ENCODE data around the gene WFIKKN1.

WFIKKN1 gene

DNA sequence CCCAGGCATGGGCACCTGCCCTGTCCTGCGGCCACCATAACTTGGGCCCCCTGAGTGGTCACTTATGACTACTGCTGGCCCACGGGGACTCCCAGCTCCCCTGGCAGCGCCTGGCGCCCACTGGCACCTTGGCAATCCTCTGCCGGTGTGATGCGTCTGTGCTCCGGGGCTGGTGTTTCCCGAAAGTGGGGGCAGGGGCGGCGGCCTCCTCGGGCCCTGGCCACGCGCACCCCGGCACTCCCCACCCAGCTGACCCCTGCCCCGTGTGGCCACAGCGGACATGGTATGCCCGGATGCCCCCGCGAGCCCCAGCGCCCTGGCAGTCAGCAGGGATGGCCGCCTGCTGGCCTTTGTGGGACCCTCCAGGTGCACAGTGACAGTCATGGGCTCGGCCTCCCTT lies 26.7 kb downstream of the WFIKKN1 start:
- no peak for DNase-seq (ENCODE audit: low read depth, low spot score)

DNA sequence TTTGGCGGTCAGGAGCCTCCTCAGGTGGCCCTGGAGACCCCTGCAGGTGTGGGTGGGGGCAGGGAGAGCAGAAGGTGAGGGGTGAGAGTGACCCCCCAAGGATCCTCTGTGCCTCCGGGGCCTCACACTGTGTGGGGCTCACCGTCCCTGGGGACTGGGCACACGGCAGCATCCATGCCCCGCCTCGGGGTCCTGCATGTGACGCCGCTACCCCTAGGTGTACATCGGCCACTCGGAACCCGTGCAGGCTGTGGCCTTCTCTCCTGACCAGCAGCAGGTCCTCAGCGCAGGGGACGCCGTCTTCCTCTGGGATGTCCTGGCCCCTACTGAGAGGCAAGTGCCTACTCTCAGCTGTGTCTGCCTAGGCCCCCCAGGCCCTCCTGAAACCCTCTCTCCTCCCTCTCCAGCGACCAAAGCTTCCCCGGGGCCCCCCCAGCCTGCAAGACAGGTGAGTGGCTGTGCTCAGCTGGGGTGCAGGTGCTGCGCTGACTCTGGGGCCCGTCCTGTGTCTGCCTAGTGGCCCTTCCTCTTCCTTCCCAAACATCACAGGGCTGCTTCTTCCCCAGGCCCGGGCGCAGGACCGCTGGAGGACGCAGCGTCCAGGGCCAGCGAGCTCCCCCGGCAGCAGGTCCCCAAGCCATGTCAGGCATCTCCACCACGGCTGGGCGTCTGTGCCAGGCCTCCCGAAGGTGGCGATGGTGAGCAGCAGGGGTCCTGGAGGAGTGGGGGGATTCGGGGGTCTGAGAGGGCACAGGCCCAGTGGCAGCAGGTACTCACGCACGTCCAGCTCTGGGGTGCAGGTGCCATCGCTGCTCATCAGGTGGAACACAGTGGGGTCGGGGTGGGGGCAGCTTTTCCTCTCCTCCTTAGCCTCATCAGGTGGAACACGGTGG lies 28.1 kb downstream of the WFIKKN1 start:
- DNase-seq (ENCODE audit: low read depth, low spot score) = no peak

DNA sequence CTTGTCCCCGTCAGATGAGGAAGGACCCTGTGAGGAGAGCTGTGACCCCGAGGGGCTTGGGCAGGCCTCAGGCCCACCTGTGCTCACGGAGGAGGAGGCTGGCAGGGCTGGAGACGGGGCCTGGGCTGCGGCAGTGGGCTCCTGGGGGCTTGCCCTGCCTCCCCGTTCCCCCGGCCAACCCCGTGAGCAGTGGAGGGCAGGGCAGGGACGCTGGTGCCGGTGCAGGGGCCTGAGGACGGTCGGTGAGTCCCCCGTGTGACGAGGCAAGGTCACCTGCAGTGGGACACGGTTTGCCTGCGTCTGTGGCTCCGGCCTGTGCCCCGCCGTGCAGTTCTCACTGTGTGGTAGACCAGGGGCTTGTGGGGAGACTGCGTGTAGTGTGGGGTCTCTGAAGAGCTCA lies 28.8 kb downstream of the WFIKKN1 start:
- no peak for DNase-seq (ENCODE audit: low read depth, low spot score)

DNA sequence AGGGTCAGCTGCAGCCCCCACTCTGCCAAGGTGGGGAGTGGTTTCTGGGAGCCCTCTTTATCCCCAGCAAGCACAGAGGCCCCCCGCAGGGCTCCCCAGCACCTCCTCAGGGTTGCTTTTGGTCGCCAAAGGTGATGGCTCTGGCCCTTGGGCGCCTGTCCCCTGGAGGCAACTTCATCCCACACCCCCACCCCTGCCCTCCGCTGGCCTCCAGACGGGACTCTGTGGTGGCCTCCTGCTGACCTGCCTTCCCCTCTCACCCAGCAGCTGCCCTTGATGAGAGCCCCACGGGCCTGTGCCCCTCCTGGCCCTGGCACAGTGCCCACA lies 29.3 kb downstream of the WFIKKN1 start:
- DNase-seq (ENCODE audit: low read depth, low spot score) = no peak

DNA sequence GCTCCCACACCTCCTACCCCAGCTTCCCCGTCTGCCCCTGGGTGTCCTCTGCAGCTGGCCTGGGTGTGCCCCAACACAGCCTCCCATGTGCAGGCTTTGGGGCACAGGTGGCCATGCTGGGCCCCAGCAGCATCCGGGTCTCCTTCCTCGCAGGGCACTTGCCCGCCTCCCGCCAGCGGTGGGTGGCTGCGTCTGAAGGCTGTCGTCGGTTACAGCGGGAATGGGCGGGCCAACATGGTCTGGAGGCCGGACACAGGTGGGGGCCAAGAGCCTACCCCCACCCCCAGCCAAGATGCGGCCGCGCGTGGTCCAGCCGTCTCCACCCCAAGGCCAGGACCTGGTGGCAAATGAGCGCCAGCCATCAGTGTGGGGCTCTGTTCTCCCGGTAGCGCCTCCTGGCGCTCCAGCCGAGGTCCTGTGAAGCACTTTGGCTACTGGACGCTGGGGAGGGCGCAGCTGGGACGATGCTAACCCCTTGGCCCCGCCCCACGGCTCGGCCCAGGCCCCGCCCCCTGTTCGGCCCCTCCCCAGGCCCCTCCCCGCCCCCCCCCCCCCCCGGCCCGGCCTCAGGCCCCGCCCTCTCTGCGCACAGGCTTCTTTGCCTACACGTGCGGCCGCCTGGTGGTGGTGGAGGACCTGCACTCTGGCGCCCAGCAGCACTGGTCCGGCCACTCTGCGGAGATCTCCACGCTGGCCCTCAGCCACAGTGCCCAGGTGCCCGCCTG lies 29.8 kb downstream of the WFIKKN1 start:
- no peak for DNase-seq (ENCODE audit: low read depth, low spot score)

DNA sequence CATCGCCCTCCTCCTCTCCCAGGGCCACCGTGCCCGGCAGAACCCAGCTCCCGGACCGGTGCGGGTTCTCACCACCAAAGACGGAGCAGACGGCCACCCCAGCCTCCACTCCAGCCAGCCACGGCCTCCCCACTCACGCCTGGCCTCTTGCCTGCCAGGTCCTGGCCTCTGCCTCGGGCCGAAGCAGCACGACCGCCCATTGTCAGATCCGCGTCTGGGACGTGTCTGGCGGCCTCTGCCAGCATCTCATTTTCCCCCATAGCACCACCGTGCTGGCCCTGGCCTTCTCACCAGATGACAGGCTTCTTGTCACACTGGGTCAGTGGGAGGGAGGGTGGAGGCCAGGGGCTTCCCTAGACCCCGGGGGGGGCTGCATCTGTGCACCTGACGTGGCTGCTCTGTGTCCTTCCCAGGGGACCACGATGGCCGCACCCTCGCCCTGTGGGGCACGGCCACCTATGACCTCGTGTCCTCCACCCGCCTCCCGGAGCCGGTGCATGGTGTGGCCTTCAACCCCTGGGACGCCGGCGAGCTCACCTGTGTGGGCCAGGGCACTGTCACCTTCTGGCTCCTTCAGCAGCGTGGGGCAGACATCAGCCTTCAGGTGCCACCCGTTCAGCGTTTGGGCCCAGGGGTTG lies 30.5 kb downstream of the WFIKKN1 start:
- no peak for DNase-seq (ENCODE audit: low read depth, low spot score)

DNA sequence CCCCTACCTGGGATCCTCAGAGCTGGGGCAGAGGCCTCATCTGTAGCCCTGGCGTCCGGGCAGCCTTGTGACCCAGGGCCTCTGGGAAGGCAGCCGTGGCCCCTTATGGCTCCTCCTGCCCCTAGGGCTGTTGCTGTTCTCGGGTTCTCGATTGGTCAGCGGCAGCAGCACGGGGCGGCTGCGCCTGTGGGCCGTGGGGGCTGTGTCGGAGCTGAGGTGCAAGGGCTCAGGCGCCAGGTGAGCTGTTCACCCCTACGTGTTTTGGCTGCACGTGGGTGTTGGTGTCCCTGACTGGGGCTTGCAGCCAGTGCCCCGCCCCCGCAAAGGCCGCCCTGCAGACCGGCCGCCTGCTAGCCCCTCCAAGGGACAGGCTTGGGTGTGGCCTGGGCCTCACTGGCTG lies 31.3 kb downstream of the WFIKKN1 start:
- no peak for DNase-seq (ENCODE audit: low read depth, low spot score)

DNA sequence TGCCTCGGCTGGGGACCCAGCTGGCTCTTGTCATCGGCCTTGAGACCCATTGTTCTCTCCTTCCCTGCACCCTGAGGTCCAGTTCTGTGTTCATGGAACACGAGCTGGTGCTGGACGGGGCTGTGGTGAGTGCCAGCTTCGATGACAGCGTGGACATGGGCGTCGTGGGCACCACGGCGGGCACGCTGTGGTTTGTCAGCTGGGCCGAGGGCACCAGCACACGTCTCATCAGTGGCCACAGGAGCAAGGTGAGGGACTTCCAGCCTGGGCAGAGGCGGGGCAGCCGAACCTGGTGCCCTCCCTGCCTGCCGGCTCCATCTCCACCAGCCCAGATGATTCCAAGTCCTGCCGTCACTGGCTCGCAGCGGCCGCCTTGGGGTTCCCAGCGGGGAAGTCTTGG lies 31.8 kb downstream of the WFIKKN1 start:
- no peak for DNase-seq (ENCODE audit: low read depth, low spot score)

DNA sequence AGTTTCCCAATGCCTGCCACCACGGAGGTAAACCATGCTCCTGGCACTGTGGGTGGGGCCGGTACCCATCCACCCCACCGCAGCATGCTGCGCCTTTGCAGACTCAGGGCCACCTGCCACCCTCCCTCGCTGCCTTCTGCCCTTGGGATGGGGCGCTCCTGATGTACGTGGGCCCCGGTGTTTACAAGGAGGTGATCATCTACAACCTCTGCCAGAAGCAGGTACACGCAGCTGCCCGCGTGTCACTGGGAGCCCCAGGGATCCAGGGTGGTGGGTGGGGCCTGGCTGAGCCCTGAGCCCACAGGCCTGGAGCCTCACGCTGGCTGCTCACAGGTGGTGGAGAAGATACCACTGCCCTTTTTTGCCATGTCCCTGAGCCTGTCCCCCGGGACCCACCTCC lies 35.8 kb downstream of the WFIKKN1 start:
- DNase-seq (ENCODE audit: low read depth, low spot score) = no peak

DNA sequence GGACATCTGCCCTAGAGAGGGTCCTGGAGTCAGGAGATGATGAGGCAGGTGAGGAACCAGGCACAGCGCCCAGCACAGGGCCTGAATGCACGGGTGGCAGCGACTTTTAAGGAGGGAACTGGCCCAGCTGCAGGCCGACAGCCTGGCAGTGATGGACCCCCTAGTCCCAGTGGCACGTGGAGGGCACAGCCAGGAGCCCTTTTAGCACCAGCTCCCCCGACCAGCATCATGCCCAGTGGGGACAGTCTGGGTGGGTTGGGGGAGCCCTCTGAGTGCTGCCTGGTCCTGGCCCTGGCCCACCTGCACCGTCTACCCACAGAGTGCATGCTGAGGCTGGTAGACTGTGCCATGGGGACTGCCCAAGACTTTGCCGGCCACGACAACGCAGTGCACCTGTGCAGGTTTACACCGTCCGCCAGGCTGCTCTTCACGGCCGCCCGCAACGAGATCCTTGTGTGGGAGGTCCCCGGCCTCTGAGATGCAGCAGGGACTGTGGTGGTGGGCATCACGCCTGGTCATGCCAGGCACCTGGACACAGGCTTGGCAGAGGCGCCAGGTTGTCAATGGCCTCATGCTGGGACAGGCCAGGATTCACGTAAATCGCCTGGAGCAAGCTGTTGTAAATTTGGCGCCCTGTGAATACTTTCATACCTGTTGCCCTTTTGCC lies 36.5 kb downstream of the WFIKKN1 start:
- DNase-seq (ENCODE audit: low read depth, low spot score) = no peak

DNA sequence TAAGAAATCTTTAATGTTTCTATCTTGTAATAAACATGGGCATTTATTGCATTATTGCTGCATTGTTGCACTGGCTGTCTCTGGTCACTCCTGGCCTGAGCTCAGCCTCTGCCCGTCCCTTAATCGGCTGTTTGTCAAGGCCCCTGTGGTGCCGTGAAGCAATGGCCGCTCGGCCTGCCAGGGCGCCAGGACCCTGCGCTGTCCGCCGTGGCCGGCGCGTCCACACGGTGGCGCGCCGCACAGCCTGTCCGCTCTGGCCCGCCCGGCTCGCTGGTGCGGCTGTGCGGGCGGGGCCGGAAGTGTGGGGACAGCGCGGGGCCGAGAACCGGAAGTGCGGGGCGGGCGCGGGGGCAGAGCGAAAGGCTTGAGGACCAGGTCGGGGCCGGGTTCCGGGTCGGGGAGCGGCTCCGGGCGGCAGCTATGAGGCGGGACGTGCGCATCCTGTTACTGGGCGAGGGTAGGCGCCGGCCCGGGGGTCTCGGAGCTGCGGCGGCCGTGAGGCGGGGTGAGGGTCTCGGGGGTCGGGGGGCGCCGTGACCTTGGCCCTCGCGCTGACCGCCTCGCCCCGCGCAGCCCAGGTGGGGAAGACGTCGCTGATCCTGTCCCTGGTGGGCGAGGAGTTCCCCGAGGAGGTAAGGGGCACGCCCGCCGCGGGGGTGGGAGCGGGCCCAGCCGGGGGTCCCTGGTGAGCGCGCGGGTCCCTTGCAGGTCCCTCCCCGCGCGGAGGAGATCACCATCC lies 37.2 kb downstream of the WFIKKN1 start, which contains the start of gene RHOT2:
Gene RHOT2, plus strand, starts transcription at position 353 of the 739 bp plus-strand sequence. Its CDS starts 68 bp downstream, at position 421.
- peak; percentile 71 for DNase-seq (ENCODE audit: low read depth, low spot score)

DNA sequence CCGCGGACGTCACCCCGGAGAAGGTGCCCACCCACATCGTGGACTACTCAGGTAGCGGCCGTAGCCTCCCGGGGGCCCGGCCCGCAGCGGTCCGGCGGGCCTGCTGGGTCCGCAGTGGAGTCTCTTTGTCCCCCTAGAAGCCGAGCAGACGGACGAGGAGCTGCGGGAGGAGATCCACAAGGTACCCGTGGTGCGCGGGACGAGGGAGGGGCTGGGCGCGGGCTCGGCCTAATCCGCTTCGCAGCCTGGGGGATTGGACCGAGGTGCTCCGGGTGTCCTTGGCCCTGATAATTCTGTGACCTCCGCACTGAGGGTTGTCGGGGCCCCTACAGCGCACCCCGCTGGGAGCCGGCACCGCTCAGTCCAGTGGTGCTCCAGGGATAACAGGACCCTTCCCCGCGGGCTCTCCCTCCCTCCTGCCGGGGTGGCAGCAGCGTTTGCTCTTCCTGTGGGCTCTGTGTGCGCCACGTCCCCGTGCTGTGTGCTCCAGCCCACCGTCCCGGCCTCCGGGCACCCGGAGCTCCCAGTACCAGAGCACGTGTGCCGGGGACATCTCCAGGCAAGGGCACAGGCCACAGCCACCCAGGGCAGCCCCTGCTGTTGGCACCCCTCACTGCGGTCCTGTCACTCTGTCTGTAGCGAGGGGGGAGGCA lies 37.9 kb downstream of the WFIKKN1 start:
- no peak for DNase-seq (ENCODE audit: low read depth, low spot score)

DNA sequence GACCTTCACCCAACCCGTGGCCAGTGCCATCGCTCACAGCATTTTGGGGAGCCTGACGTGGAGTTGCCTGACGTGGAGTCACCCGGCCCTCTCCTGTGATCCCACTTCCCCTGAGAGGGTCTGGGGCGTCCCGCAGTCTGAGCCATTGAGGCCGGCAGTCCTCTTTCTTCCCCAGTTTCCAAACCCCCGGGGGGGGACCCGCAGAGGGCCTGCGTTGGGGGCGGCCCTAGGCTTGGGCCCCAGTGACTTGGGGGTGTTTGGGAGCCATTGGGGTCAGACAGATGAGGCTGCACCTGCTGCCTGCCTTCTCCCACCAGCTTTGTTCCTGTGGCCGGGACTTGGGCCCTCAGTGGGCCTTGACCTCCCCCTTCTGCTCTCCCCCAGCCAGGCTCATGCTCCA lies 38.9 kb downstream of the WFIKKN1 start:
- DNase-seq (ENCODE audit: low read depth, low spot score) = no peak

DNA sequence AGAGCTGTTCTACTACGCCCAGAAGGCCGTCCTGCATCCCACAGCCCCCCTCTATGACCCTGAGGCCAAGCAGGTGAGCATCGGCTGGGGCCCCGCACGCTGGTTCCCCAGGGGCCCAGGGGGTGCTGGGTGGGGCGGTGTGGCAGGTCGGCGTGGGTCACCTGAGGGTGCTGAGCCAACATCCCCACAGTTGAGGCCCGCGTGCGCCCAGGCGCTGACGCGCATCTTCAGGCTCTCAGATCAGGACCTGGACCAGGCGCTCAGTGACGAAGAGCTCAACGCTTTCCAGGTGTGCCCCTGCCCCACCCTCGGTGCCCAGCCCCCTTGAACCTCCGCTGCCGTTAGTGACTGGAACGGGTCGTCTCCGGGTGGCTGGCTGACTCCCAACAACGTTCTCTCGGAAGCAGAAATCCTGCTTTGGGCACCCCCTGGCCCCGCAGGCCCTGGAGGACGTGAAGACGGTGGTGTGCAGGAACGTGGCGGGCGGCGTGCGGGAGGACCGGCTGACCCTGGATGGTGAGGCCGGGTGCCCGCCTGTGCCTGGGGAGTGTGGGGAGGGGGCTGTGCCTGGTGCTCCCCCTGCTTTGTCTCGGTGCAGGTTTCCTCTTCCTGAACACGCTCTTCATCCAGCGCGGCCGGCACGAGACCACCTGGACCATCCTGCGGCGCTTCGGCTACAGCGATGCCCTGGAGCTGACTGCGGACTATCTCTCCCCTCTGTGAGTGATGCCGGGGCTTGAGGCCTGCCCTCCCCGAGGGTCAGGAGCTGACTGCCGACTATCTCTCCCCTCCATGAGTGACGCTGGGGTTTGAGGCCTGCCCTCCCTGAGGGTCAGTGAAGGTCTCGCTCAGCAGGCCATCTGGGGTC lies 39.9 kb downstream of the WFIKKN1 start:
- no peak for DNase-seq (ENCODE audit: low read depth, low spot score)

DNA sequence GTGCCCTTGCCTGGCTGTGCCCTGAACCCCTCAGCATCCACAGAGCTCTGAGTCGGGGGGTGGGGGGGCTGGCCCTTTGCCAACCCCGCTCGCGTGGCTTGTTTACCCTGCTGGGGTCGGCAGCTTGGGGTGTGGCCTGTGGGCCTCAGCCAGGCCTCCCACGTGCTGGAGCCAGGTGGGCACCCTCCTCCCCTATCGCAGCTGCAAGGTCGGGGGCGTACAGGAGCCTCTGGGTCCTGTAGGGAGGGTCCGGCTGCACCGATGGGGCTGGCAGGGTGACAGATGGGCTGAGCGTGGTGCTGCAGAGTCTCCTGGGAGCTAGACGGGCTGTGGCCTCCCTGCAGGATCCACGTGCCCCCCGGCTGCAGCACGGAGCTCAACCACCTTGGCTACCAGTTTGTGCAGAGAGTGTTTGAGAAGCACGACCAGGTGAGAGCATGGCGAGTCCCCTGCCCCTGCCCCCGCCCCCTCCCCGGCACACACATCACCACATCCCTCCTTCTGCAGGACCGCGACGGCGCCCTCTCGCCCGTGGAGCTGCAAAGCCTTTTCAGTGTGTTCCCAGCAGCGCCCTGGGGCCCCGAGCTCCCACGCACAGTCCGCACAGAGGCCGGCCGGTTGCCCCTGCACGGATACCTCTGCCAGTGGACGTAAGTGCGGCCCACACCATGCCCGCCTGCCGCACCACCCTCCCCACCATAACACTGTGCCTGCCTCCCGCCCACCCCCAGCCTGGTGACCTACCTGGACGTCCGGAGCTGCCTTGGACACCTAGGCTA lies 40.8 kb downstream of the WFIKKN1 start:
- no peak for DNase-seq (ENCODE audit: low read depth, low spot score)

DNA sequence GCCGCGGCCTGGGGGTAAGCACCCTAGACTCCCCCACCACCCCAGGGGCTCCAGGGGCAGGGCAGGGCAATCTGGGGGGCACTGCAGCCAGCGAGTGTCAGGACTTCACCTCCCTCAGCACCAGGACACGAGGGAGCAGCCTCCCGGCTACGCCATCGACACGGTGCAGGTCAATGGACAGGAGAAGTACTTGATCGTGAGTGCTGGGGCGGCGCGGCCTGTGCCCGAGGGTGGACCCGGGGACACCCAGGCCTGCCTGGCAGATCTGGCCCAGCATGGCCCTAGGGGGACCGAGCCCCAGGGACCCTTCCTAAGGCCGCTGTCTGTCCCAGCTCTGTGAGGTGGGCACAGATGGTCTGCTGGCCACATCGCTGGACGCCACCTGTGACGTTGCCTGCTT lies 41.6 kb downstream of the WFIKKN1 start:
- no peak for DNase-seq (ENCODE audit: low read depth, low spot score)

DNA sequence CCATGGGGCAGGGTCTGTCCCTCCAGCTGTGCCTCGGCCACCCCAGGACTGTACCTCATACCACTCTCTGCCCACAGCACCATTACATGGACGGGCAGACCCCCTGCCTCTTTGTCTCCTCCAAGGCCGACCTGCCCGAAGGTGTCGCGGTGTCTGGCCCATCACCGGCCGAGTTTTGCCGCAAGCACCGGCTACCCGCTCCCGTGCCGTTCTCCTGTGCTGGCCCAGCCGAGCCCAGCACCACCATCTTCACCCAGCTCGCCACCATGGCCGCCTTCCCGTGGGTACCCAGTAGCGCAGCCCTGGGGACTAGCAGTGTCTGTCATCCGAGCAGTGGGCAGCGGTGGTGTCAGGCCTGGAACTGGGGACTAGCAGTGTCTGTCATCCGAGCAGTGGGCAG lies 42.1 kb downstream of the WFIKKN1 start:
- no peak for DNase-seq (ENCODE audit: low read depth, low spot score)

DNA sequence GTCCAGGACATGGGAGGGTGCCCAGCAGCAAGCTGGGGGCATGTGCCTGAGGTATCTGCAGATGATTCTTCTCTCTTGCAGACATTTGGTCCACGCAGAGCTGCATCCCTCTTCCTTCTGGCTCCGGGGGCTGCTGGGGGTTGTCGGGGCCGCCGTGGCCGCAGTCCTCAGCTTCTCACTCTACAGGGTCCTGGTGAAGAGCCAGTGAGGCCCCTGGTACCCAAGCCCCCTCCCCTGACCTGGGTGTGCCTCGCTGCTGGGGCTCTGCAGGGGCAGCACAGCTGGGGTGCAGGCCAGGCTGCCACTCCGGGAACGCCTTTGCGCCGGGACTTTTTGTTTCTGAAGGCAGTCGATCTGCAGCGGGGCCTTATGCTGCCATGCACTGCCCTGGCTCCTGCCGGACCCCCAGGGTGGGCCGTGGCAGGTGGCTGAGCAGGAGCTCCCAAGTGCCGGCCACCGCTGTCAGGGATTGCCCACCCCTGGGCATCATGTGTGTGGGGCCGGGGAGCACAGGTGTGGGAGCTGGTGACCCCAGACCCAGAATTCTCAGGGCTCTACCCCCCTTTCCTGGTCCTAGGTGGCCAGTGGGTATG lies 42.7 kb downstream of the WFIKKN1 start:
- DNase-seq (ENCODE audit: low read depth, low spot score) = no peak
